GM19397 (cell line): Measurements from ENCODE around the gene UBN1.

ENCODE experiments used
- ATAC-seq: cut with Tn5 transposase; IDR thresholded peaks from one replicate; pipeline ENCODE4 v1.9.1; 2021; ENCODE audit warnings: mild to moderate bottlenecking, moderate library complexity; ENCODE audit not compliant: unreplicated experiment

Gene UBN1

DNA sequence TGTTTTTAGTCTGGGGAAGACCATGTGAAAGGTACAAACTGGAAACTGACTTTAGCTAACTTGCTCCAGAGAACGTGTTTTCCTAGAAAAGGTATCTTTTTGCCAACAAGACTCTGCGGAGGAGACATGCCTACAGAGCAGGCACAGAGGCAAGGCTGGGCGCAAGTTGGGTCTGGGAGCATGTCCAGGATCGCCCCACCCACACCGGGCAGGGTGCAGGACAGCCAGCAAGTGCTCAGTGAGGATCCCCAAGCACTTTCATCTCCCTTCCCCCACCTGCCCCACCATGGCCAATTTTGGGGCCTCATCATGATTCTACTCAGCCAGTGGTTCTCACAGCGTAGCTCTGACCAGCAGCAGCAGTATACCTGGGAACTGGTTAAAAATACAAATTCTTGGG is 26.6 kb upstream of the UBN1 start:
- ATAC-seq, result no peak

DNA sequence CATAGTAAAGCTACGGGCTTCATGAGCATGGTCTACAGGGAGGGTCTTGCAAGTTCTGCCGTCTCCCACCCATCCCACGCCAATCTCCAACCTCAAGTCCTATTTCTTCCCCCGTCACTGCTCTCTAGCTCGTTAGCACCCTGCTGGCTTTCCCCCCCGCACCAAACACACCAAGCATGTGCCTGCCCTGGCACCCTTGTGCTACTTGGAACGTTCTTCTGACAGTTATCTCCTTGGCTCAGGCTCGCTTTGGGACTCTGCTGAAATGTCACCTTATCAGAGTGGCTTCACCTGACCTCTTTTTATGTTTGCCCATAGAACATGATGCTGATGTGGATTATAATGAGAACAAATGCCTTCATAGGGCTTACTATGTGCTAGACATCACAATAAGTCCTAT is 22.1 kb upstream of the UBN1 start:
- ATAC-seq, result no peak

DNA sequence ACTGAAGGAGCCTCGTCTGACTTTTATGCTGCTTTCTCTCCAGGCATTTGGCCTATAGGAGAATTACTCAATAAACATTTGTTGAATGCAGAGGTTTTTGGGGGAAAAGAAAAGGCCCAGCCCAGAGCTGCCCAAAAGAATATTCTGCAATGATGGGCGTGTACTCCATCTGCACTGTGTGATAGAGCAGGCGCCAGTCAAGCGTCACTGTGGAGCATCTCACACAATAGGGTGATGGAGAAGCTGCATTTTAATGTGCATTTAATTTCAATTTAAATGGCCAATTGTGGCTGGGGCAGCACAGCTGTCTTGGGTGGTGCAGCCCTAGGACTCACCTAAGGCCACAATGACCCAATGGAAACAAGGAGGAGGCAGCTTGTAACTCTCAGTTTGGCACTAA is 20.8 kb upstream of the UBN1 start:
- ATAC-seq, result no peak

DNA sequence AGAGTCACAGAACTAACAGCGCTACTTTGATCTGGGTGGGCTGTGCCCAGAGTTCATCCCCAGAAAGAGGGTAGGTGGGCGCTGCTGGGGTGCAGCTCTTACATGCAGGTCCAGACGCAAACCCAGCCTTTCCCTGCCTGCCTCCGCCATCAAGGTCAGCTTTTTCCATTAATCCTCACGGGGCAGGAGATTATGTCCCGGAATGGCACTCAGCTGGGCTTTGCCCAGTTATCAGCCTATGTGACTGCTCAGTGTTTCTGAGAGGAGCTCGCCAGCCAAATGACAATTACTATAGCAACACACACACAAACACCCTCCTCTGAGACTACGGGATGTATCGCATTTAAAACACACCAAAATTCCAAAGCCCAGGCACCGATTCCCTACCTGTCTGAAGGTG is 20.3 kb upstream of the UBN1 start:
- ATAC-seq, result no peak

DNA sequence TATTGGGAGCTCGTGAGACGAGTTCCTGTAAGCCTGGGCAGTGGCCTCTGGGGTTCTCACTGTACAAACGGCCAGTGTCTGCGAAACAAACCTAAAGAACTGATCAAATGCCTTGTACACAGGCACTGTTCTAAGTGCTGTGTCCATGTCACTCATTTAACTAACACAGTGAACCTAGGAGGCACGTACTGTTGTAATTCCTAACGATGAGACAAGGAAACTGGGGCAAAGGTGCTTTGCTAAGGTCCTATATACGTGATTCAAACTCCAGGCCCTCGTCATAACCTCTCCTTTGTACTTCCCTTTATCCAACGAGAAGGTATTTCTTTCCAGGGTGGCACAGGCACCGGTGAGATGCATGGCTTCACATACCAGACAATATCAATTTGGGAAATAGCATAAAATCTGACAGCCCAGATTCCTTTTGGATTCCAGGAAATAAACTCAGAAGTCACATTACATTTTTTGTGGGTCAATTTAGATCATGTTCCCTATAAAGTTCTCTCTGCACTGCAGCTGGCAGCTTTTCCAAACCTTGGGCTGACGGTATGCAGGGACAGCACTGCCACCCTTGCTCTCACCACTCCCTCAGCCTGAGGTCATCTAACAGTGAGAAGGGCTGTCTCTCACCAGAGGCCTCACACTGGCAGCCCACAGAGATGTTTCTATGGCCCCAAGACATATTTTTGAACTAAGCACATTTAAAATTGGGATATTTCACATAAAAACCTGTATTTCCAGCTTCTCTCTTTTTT is 18.5 kb upstream of the UBN1 start:
- no peak for ATAC-seq

DNA sequence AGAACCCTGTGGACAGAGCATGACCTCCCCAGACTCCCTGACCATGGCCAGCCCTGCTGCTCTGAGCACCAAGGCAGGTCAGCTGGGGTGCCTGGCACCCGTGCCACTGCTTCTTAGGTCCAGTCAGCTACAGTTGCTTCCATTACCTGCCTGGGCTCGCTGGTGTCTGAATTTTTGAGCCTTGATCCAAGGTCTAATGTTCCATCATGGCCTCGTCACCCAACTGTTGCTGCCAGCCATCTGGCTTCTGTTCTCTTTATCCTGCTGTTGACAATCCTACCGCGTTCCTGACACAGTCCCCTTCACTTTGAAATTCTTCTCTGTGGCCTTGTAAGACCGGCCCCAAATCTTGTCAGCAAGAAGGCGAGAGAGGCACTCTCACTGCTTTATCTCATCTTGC is 16.9 kb upstream of the UBN1 start:
- no peak for ATAC-seq

- ATAC-seq, result no peak
Observed at GRCh38 chr16:4831616-4832015, 15.7 kb upstream of the UBN1 start.

DNA sequence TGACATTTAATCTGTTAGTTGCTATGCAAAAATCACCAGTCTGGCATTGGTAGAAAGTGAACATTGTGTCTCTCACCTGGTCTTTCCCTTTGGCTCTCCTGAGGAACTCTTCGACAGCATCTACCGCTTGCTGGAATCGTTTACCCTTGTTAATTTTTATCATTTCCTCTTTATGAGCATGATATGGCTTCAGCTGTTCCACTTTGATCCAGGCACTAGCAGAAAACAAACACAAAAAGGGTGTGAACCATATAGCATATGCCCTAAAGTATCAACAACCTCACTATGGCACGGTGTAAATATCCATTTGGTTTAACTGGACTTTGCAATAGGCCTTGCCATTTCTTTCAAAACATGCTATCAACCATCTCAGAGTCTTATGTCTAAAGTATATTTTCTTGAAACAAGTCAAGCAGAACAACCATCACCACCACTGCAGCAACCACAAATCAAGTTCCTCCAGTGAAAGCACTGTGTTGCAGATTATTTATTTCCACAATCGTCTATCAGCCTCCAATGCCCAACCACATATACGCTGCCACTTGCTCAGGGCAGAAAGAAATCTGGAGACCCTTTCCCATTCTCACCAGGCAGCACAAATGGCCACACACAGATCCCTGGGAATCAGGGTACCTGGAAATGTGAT is 14.5 kb upstream of the UBN1 start:
- no peak for ATAC-seq

GRCh38 chr16:4833584-4833983 is 13.7 kb upstream of the UBN1 start:
- no peak for ATAC-seq

DNA sequence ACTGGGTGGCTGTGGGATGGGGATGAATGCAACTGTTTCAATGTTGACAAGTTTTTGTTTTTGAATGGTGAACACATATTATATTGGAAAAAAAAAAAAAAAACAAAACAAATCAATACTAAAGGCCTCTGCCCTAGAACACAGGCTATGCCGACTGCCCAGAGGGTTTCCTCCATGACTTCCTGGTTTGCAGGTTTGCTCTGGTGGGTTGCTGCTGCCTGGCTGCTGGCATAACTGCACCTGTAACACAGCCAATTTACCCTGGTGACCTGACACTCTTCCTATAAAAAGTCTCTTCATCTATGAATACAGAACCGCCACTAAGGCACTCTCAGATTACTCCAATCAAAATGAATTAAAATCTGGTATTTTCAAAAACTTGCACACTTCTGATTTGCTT is 10.6 kb upstream of the UBN1 start:
- ATAC-seq, result no peak

GRCh38 chr16:4837733-4838501 is 9.4 kb upstream of the UBN1 start:
- no peak for ATAC-seq

- no peak for ATAC-seq
Observed at GRCh38 chr16:4839942-4840341, 7.3 kb upstream of the UBN1 start.

DNA sequence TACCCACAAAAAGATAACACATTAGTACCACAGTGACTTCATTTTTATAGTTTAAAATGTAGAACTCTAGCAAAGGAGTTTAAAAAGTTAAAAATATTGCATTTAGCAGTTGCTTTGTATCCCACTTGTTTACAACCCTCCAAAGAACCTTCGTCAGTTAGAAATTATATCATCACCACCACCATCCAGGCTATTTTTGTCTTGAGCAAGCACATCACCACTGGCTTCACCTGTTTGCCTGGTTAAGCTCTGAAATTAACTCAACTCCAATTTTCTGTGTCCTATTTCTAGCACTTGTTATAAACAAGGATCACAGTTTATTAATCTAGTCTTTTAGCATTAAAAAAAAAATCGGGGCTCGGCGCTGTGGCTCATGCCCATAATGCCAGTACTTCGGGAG is 6.3 kb upstream of the UBN1 start:
- ATAC-seq, result no peak

DNA sequence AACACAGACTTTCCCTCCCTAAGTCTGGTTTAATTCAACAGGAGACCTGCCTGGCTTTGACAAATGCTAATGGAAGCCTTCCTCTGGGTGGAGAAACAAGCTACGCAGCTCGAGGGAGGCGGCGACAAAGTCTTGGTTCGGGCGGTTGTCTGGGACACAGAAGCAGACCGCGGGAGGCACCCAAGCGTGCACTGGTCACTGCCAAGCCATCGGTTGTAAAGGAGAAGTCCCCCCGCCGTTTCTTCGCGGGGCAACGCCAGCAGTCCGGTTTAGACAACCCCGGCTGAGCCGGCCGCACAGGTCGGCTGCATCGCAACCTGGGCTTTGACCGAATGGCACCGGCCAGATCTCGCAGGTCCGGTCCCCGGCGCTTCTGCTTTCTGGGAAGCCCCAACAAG is 779 bp upstream of the UBN1 start:
- peak; percentile 16 for ATAC-seq

DNA sequence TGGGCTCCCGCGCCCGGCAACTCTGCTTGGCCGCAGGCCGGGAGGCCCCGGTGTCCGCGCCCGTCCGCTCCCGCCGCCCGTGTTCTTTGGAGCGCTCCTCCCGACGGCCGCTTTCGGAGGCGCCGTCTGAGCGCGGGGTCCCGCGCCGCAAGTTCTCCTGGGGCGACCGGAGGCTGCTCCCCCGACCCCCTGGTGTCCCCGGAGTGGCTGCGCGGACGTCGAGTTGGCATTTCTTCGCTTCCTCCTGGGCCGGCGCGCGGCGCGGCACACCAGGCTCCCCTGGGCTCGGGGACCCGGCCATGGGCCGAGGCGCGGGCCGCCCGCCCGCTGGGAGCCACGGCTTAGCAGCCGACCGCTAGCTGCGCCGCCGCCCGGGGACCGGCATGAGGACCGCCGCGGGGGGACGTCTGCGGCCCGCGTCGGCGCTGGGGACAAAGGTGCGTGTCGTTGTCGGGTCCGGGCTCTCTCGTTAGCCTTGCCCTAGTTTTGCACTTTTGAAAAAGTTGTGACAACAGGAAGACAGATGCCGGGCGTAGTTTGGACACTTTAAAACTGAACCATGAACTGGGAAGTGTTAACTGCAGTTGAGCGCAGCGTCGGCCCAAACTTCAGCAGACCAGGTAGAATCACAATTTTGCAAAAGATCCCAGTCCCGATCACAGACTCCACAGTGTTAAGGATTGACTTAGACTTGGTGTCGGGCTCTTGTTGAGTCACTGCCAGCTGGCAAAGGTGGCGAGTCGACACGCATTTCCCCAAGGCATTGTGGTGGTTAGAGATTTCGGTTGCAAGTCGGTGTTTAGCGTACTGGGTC is 700 bp downstream of the UBN1 start:
- ATAC-seq, result peak; percentile 12

GRCh38 chr16:4850211-4850610 is 2.9 kb downstream of the UBN1 start:
- no peak for ATAC-seq

GRCh38 chr16:4852221-4852872 is 5.1 kb downstream of the UBN1 start:
- ATAC-seq, result no peak

DNA sequence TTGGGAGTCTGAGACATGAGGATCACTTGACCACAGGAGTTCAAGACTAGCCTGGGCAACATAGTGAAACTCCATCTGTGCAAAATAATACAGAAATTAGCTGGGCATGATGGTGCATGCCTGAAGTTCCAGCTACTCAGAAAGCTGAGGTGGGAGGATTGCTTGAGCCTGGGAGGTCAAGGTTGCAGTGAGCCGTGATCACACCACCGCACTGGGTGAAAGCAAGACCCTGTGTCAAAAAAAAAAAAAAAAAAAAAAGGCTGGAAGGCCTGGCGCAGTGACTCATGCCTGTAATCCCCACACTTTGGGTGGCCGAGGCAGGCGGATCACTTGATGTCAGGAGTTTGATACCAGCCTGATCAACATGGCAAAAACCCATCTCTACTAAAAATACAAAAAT is 8.1 kb downstream of the UBN1 start:
- no peak for ATAC-seq

DNA sequence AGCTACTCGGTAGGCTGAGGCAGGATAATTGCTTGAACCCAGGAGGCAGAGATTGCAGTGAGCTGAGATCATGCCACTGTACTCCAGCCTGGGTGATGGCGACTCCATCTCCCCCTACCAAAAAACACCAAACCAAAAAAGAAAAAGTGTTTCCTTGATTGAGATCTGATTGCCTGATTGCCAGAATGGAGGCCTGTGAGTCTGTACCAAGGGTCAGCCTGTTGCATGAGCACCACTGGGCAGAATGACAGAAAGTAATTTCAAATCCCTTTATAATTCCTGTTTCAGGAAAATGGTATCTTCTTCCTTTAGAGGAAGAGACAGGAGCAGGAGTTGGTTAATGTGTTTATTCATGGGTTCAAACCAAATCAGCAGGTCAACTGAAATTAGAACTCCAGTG is 8.5 kb downstream of the UBN1 start:
- ATAC-seq, result no peak

- no peak for ATAC-seq
Observed at GRCh38 chr16:4859190-4859899, 12.1 kb downstream of the UBN1 start.
